ENCODE results near the gene PNLIPRP1. TPM values are rescaled to one million over a fixed set of nuclear protein-coding genes. Genes with fewer than 3 reads are reported as not detected.

PNLIPRP1 gene
- polyA plus RNA-seq, 1 donor: 0.13 TPM

- no peak for DNase-seq
Measured at GRCh38 chr10:116599991-116600390, 9.2 kb downstream of the PNLIPRP1 start.

GRCh38 chr10:116602648-116603400 is 12.1 kb downstream of the PNLIPRP1 start:
- no peak for DNase-seq

- DNase-seq: no peak
Measured at GRCh38 chr10:116606061-116606483, 15.3 kb downstream of the PNLIPRP1 start.

GRCh38 chr10:116607336-116607735 is 16.6 kb downstream of the PNLIPRP1 start:
- DNase-seq: no peak

- DNase-seq: no peak
Measured at GRCh38 chr10:116608686-116609594, 18.2 kb downstream of the PNLIPRP1 start.

- DNase-seq: no peak
Measured at GRCh38 chr10:116610443-116611152, 19.8 kb downstream of the PNLIPRP1 start.

- DNase-seq: no peak
Measured at GRCh38 chr10:116611153-116611545, 20.4 kb downstream of the PNLIPRP1 start.

- no peak for DNase-seq
Measured at GRCh38 chr10:116612107-116612769, 21.5 kb downstream of the PNLIPRP1 start.

GRCh38 chr10:116613471-116613870 is 22.7 kb downstream of the PNLIPRP1 start:
- DNase-seq: no peak

GRCh38 chr10:116614796-116615195 is 24.0 kb downstream of the PNLIPRP1 start:
- DNase-seq: no peak

GRCh38 chr10:116615199-116615776 is 24.5 kb downstream of the PNLIPRP1 start:
- no peak for DNase-seq

- DNase-seq: no peak
Measured at GRCh38 chr10:116620423-116621400, 30.0 kb downstream of the PNLIPRP1 start, which contains the start of gene PNLIPRP2. Gene PNLIPRP2, plus strand, starts transcription at chr10:116620953.

- no peak for DNase-seq
Measured at GRCh38 chr10:116621476-116621875, 30.7 kb downstream of the PNLIPRP1 start.

GRCh38 chr10:116621934-116622655 is 31.3 kb downstream of the PNLIPRP1 start:
- DNase-seq: no peak

- DNase-seq: no peak
Measured at GRCh38 chr10:116625845-116626244, 35.1 kb downstream of the PNLIPRP1 start.

- DNase-seq: no peak
Measured at GRCh38 chr10:116626815-116627214, 36.1 kb downstream of the PNLIPRP1 start.

- DNase-seq: peak; percentile 28
Measured at GRCh38 chr10:116627386-116627933, 36.7 kb downstream of the PNLIPRP1 start.

- no peak for DNase-seq
Measured at GRCh38 chr10:116629340-116629739, 38.6 kb downstream of the PNLIPRP1 start.

- no peak for DNase-seq
Measured at GRCh38 chr10:116630020-116630419, 39.3 kb downstream of the PNLIPRP1 start.

Data from left kidney (tissue), 2 donors.